HG02938 (cell line): ENCODE data around the gene HIP1R.

Experiments
- ATAC-seq: cut with Tn5 transposase; IDR thresholded peaks from one replicate; pipeline ENCODE4 v1.9.1; 2021; ENCODE audit warnings: mild to moderate bottlenecking, moderate library complexity; ENCODE audit not compliant: unreplicated experiment

The HIP1R gene

DNA sequence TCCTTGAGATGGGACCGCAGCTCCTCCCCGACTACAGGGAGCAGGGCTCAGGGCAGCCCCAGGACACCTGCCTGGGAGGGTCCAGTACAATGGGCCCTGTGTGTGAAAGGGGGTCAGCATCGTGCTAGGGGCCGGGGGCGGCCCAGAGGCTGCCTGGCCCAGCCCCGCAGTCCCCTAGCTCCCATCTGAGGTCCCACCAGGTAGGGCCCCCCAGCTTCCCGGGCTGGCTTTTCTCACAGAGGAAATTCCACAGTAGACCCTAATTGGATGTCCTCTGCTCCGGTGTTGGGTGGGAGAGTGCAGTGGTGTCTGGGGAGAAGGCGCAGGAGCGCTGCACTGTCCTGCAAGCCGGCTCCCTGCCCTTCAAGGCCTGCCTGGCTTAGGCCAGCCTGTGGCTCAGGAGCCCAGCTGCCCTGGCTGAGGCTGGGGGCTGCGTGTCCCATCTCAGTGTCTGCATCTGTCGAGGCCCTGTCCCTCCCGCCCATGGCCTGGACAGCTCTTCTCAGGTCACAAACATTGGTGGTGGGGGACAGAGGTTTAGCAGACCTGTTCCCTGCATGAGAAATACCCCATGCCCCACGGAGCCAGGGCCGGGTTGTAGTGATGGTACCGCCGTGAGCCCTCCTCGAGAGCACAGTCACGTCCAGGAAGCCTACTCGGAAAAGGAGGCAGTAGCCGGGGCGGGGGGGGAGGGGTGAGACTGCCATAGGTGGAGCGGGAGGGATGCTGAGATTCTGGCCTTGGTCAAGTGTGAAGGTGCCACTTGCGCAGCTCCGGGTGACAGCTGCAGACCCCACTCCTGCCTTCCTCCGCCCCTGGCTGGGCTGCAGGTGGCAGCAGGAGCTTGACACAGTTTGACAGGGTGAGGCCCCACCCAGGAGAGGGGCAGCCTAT lies 11.6 kb downstream of the HIP1R start:
- ATAC-seq, result no peak

DNA sequence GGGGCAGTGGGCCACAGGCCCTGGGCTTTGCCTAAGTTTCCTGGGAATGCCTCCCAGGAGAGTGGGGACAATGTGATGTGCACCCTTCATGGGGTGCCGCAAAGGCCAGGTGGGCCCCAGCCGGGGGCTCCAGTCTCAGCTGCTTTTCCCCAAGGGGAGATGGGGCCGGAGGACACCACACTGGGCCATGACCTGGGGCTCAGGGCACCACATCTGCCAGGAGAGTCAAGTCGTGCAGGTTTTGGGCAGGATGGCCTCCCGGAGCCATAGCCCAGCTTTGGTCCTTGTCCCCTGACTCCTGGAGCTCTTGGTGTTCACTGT lies 12.2 kb downstream of the HIP1R start:
- ATAC-seq, result no peak

GRCh38 chr12:122847921-122848421 lies 12.7 kb downstream of the HIP1R start:
- ATAC-seq, result no peak

DNA sequence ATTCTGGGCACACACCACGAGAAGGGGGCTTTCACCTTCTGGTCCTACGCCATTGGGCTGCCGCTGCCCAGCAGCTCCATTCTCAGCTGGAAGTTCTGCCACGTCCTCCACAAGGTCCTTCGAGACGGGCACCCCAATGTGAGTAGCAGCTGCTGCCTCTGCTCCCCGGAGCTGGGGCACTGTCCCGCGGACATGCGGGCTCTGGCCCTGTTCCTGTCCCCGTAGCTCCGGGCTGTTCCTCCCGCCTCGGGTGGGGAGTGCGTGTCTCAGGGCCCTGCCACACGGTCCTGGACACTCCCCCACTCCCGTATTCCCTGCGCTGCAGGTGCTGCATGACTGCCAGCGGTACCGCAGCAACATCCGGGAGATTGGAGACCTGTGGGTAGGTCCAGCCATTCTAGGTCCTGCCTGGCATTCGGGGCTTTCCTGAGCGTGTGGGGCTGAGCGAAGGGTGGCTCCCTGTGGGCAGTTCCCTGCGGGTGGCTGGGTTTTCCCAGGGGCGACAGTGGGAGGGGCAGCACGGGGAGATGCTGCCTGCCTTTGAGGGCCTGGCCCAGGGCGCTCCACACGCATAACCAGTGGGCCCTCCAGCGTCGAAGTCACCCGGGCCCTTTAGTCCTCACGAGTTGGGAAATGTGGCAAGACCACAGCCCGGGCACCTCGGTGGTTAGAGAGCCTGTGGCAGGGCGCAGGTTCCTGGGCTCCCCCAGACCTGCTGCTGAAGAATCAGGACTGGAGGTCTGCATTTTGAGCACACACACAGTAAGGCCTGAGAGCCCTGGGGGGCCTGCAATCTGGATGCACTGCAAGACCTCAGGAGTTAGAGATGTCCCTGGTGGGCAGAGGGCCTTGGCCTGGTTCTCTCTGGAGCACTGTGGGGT lies 13.5 kb downstream of the HIP1R start:
- no peak for ATAC-seq

DNA sequence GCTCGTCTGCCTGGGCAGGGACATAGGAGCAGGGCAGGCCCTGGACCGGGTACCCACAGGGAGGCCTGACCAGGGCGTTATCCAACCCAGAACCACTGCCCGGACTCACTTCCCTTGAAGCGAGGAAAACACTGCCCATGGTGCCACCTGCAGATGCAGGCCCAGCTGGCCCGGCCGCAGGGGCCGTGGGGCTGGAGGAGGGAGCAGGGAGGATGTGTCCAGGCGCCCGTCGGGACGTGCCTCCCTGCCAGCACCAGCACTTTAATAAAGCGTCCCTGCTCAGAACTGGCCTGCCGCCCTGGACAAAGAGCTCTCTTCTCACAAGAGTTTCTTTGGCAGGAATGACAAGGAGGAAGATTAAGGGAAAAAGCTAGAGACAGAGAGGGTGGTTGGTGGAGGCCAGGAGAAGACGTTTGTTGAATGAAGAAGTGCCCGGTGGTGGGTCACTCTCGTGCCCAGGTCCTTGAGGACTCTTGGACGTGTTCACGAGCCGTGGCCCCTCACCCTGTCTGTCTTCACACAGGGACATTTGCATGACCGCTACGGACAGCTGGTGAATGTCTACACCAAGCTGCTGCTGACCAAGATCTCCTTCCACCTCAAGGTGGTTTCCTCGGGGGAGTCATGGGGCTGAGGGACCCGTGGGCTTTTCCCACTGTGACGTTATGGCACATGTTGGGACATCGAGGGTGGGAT lies 14.2 kb downstream of the HIP1R start:
- ATAC-seq, result no peak

GRCh38 chr12:122850048-122850445 lies 14.8 kb downstream of the HIP1R start:
- ATAC-seq, result no peak

GRCh38 chr12:122850695-122851350 lies 15.6 kb downstream of the HIP1R start:
- no peak for ATAC-seq

- no peak for ATAC-seq
Observed at GRCh38 chr12:122851820-122852219, 16.6 kb downstream of the HIP1R start.

GRCh38 chr12:122852336-122853275 lies 17.3 kb downstream of the HIP1R start:
- ATAC-seq, result no peak

DNA sequence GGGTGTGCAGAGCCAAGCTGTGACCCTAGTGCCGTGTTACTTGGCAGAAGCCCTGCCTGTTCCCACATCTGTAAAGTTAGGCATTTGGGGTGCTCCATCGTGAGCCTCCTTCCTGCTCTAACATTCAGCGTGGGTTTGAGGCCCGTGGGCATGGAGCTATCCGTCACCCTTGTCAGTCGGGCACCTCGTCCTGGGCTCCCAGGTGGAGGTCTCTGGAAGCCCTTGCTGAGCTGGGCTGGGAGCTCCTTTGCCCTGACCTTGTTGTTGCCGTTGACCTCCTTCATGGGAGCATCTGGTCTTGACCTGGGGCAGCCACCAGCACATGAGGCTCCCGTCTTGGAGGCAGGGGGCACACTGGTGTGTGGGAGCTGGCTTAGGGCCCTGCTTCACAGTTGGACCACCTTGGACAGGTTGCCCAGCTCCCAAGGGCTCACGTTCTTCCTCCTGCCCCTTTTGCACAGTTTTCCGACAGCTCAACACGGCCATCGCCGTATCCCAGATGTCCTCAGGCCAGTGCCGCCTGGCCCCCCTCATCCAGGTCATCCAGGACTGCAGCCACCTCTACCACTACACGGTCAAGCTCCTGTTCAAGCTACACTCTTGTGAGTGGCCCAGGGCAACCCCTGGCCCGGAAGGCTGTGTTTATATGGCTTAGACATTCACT lies 18.5 kb downstream of the HIP1R start:
- ATAC-seq, result no peak

DNA sequence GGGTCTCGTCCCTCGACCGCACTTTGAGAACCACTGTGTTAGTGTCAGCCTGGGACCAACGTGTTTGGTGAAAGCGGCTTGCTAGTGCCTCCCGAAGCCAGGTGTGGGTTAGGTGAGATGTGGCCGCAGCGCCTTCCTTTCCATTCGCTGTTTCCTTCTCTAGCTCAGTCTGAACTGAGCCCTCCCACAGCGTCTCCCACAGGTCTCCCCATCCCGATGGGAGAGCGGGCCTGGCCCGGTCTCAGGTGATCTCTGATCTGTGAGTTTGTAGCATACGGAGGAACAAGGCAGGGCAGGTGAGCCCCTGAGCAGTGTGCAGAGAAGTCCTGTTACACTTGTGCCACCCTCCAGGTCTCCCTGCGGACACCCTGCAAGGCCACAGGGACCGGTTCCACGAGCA lies 19.3 kb downstream of the HIP1R start:
- ATAC-seq, result no peak

GRCh38 chr12:122855071-122855829 lies 20.0 kb downstream of the HIP1R start:
- ATAC-seq, result no peak

DNA sequence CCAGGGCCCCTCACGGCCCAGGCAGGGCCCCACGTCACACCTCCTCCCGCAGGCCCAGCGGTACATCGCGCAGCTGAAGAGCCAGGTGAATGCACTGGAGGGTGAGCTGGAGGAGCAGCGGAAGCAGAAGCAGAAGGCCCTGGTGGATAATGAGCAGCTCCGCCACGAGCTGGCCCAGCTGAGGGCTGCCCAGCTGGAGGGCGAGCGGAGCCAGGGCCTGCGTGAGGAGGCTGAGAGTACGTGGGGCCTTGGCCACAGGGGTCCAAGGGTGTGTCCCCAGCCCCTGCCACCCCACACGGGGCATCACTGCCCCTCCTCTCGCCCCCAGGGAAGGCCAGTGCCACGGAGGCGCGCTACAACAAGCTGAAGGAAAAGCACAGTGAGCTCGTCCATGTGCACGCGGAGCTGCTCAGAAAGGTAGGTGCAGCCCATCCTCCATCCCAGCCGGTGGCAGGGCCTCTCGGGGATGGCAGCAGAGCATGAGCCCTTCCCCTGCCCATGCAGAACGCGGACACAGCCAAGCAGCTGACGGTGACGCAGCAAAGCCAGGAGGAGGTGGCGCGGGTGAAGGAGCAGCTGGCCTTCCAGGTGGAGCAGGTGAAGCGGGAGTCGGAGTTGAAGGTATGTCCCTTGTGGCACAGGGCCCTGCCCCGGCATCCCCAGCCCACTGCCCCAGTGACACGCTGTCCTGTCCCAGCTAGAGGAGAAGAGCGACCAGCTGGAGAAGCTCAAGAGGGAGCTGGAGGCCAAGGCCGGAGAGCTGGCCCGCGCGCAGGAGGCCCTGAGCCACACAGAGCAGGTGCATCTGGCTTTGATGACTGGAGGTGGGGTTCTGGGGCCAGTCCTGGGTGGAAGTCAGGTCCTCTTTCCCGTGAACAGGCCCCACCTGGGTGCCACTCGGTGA lies 20.9 kb downstream of the HIP1R start:
- no peak for ATAC-seq

- ATAC-seq, result no peak
Observed at GRCh38 chr12:122856999-122857671, 21.9 kb downstream of the HIP1R start.

GRCh38 chr12:122858171-122858570 lies 22.9 kb downstream of the HIP1R start:
- no peak for ATAC-seq

- no peak for ATAC-seq
Observed at GRCh38 chr12:122858591-122859302, 23.5 kb downstream of the HIP1R start.
